Upper lobe of right lung (tissue), 1 donor: ENCODE data around the gene ALCAM. TPM values are rescaled to one million over a fixed set of nuclear protein-coding genes. Genes with fewer than 3 reads are reported as not detected.
"Not testable (repeated sequence)": the region's sequence is repeated elsewhere in the genome, so short reads cannot be mapped to it uniquely, and the experiment has no call there.

Source experiments
- ATAC-seq: fragments of 200-7000 bp; cut with Tn5 transposase; one replicate; pipeline ENCODE4 v1.9.1; 2020; ENCODE audit warnings: mild to moderate bottlenecking, moderate library complexity
- DNase-seq: peaks from one replicate; pipeline ENCODE4 v3.0.0-alpha.2; 2020
- H3K27ac ChIP-seq: fragments of 200-600 bp; one replicate; pipeline ENCODE4 v1.8.0; 2022
- H3K27me3 ChIP-seq: fragments of 200-600 bp; one replicate; pipeline ENCODE4 v1.8.0; 2022; ENCODE audit warnings: mild to moderate bottlenecking
- H3K36me3 ChIP-seq: fragments of 200-600 bp; one replicate; pipeline ENCODE4 v1.8.0; 2022
- H3K4me1 ChIP-seq: fragments of 200-600 bp; one replicate; pipeline ENCODE4 v1.8.0; 2022
- H3K4me3 ChIP-seq: fragments of 200-600 bp; one replicate; pipeline ENCODE4 v1.8.0; 2022; ENCODE audit warnings: mild to moderate bottlenecking
- H3K9me3 ChIP-seq: fragments of 200-600 bp; one replicate; pipeline ENCODE4 v1.8.0; 2022
- CTCF ChIP-seq: fragments of 200-600 bp; IDR thresholded peaks from one replicate; pipeline ENCODE4 v1.8.0; 2022; ENCODE audit warnings: antibody characterized with exemption
- intact Hi-C: fragments of 100-400 bp; cut with DNase I; formaldehyde crosslinking; loops from one replicate; pipeline ENCODE4 v1.11.0; 2022
- total RNA-seq: library from RNA; stranded (reverse); fragmentation: NEBNext Ultra II Directional; extraction: Animal tissue kit (Norgen Biotek cat#: 25700); gene quantifications from one replicate; pipeline ENCODE4 v1.2.1, GENCODE V29; 2021
- donor health status: DM: no; HTN: yes; CAD: no; lungs with severe emphysema.

Gene ALCAM
- total RNA-seq, 1 donor from 2014 or later: 202 TPM

- no peaks in the 10 kb centered on the region for H3K36me3 ChIP-seq
- DNase-seq: no peak
- no peaks in the 10 kb centered on the region for H3K9me3 ChIP-seq
- H3K27ac ChIP-seq: no peak overlapping the region
- no peaks in the 10 kb centered on the region for H3K27me3 ChIP-seq
- intact Hi-C loops: no loop called here
- no peak for TF ChIP-seq CTCF
- no peak overlapping the region for H3K4me3 ChIP-seq
- no peak for ATAC-seq
- no peaks in the 10 kb centered on the region for H3K4me1 ChIP-seq
Measured at GRCh38 chr3:105599350-105599749, 232.6 kb downstream of the ALCAM start.

- H3K4me3 ChIP-seq, H3K27ac ChIP-seq, intact Hi-C loops, H3K9me3 ChIP-seq, H3K27me3 ChIP-seq, H3K4me1 ChIP-seq, DNase-seq, ATAC-seq, H3K36me3 ChIP-seq: not testable (repeated sequence)
Measured at GRCh38 chr3:105601756-105602155, 235.0 kb downstream of the ALCAM start.

- ATAC-seq, H3K9me3 ChIP-seq, intact Hi-C loops, H3K4me1 ChIP-seq, DNase-seq, H3K27me3 ChIP-seq, H3K27ac ChIP-seq, H3K4me3 ChIP-seq, H3K36me3 ChIP-seq: not testable (repeated sequence)
Measured at GRCh38 chr3:105602286-105602685, 235.6 kb downstream of the ALCAM start.

- DNase-seq, H3K4me1 ChIP-seq, H3K4me3 ChIP-seq, H3K36me3 ChIP-seq, H3K9me3 ChIP-seq, H3K27ac ChIP-seq, H3K27me3 ChIP-seq, ATAC-seq, intact Hi-C loops: not testable (repeated sequence)
Measured at GRCh38 chr3:105603516-105603915, 236.8 kb downstream of the ALCAM start.

- TF ChIP-seq CTCF: no peak
- H3K36me3 ChIP-seq: no peaks in the 10 kb centered on the region
- no peak for DNase-seq
- no peak overlapping the region for H3K27ac ChIP-seq
- H3K27me3 ChIP-seq: no peaks in the 10 kb centered on the region
- intact Hi-C loops: no loop called here
- H3K4me3 ChIP-seq: no peak overlapping the region
- ATAC-seq: no peak
- no peaks in the 10 kb centered on the region for H3K4me1 ChIP-seq
- no peaks in the 10 kb centered on the region for H3K9me3 ChIP-seq
Measured at GRCh38 chr3:105606016-105606415, 239.3 kb downstream of the ALCAM start.

- Histone ChIP-seq H3K36me3 (no peaks in the 10 kb centered on the region), H3K27me3 (no peaks in the 10 kb centered on the region), H3K27ac (no peak overlapping the region), H3K4me1 (no peaks in the 10 kb centered on the region), H3K9me3 (no peaks in the 10 kb centered on the region), H3K4me3 (no peak overlapping the region)
- DNase-seq (no peak), ATAC-seq (no peak)
- no peak for TF ChIP-seq CTCF
- intact Hi-C loops: no loop called here
Measured at GRCh38 chr3:105608623-105609022, 241.9 kb downstream of the ALCAM start.

GRCh38 chr3:105610473-105610872 lies 243.8 kb downstream of the ALCAM start:
- TF ChIP-seq CTCF: no peak
- Histone ChIP-seq H3K27ac (no peak overlapping the region), H3K4me1 (no peaks in the 10 kb centered on the region), H3K36me3 (no peaks in the 10 kb centered on the region), H3K4me3 (no peak overlapping the region), H3K27me3 (no peaks in the 10 kb centered on the region), H3K9me3 (no peaks in the 10 kb centered on the region)
- ATAC-seq (no peak), DNase-seq (no peak)
- intact Hi-C loops: no loop called here
